HG03442 (cell line): Measurements from ENCODE around the gene TBC1D2B.

Experiments used
- ATAC-seq: cut with Tn5 transposase; IDR thresholded peaks from one replicate; pipeline ENCODE4 v1.9.1; 2021; ENCODE audit warnings: mild to moderate bottlenecking, moderate library complexity; ENCODE audit not compliant: unreplicated experiment

Gene TBC1D2B

DNA sequence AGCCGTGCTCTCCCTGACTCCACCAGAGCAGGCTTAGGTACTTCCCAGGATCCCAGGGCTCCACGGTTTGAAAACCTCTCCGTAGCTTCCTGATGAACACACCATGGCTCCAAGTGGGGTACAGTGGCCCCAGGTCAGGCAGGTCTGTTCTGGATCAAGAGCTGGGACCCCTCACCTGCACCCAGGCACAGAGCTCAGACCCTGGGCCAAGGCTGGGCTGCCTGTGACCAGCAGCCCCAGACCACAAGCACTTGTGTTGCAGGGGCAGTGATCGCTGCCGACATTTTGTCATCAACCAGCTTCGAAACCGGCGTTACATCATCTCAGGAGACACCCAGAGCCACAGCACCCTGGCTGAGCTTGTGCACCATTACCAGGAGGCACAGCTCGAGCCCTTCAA, 20.2 kb upstream of the TBC1D2B start:
- ATAC-seq: no peak

GRCh38 chr15:78093242-78094020, 15.9 kb upstream of the TBC1D2B start:
- no peak for ATAC-seq

GRCh38 chr15:78092261-78093041, 14.9 kb upstream of the TBC1D2B start, which contains the start of gene SH2D7:
Gene SH2D7 (plus strand): TSS chr15:78092561. CDS start chr15:78092585, 24 bp downstream.
- ATAC-seq: no peak

GRCh38 chr15:78090422-78091063, 13.0 kb upstream of the TBC1D2B start:
- no peak for ATAC-seq

DNA sequence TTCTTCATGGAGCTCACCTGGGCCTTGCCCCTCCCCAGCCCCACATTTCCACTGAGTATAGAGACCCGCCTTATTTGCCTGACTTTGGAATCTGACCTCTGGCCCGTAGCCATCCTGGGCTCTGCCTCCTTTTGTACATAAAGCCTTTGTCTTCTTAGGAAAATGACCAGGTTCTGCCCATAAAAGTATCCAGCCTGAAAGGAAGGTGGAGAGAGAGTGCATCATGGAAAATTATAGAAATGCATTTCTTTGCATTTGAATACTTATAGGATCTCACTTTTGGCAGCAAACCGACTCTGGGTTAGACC, 11.2 kb upstream of the TBC1D2B start:
- no peak for ATAC-seq

- ATAC-seq: peak; percentile 61
These were observed 10.7 kb upstream of the TBC1D2B start for GRCh38 chr15:78087951-78088772.

GRCh38 chr15:78085928-78086327, 8.4 kb upstream of the TBC1D2B start:
- no peak for ATAC-seq

GRCh38 chr15:78084449-78084750, 6.9 kb upstream of the TBC1D2B start:
- no peak for ATAC-seq

GRCh38 chr15:78083687-78084448, 6.4 kb upstream of the TBC1D2B start:
- ATAC-seq: no peak

DNA sequence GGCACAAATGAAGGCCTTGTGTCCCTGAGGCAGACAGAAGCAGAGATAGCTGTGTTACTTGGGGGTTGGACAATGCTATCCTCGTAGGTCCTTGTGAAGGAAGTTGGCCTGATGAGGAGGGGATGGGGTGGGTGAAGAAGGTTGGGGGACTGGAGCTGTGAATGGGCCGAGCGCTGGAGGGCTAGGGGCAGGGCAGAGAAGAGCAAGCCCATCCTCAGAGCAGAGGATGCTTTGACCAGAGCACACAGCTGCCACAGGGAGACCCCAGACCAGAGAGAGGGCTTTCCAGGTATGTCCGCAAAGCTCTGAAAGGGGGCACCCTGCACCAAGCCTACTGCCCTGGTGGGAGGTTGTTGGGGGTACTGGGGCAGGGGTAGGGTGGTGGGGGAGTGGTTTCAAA, 5.7 kb upstream of the TBC1D2B start:
- no peak for ATAC-seq

- ATAC-seq: no peak
These were observed 5.2 kb upstream of the TBC1D2B start for GRCh38 chr15:78082743-78083110.

DNA sequence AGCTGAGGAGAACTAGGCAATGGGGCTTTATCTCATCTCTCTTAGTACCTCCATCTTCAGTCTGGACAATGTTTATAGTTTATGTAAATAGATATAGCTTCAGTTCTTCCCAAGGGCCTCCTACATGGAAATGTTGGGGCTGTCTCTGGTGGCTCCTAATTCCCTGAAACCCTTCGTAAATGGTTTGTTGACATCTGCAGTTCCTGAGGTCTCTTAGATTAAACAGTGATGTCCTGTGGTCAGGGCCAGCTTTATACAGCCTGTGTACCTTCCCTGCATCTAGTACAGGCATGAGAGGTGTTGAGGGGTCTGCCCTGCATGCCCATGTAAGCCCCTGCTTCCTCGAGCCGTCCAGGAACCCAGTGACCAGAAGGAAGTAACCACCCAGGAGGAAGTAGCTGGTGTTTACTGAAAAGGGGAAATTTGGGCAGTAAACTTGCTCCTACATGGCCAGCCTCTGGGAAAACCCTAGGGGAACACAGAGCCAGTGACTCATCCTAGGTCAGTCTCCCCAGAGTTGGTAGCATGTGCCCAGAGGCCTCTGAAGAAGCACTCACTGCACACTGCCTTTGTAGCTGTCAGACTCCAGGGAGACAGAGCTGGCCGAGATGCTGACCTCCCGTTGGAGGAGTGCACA, 4.7 kb upstream of the TBC1D2B start:
- no peak for ATAC-seq

- no peak for ATAC-seq
These were observed 2.6 kb upstream of the TBC1D2B start for GRCh38 chr15:78080088-78080460.

- no peak for ATAC-seq
These were observed 2.0 kb upstream of the TBC1D2B start for GRCh38 chr15:78079298-78080087.

DNA sequence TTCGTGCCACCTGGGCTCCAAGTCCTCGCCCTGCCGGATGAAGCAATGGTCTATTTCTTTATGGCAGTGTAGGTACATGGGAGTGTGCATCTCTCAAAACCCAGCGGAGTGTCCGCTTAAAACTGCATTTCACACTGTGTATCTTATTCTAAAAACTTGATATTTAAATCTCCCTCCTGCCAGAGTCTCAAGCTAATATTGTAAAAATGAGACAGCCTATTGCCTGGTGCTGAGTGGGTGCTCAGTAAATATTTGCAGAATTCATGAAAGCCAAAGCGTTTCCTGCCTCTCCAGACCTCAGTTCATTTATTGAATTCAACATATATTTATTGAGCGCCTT, 330 bp upstream of the TBC1D2B start:
- ATAC-seq: no peak

- no peak for ATAC-seq
These were observed 1.1 kb downstream of the TBC1D2B start for GRCh38 chr15:78076231-78077052.

GRCh38 chr15:78075490-78076230, 1.9 kb downstream of the TBC1D2B start:
- ATAC-seq: no peak
